Liver (tissue), 9 donors: Measurements from ENCODE around the gene FOXO6. TPM values are rescaled to one million over a fixed set of nuclear protein-coding genes. Genes with fewer than 3 reads are reported as not detected.

Source experiments
- DNase-seq: peaks from one replicate; pipeline ENCODE4 v3.0.0-alpha.2; 2017; ENCODE audit warnings: low spot score
- H3K27ac ChIP-seq, 2 donors: one replicate each; pipeline ENCODE4 v1.7.0; 2013; ENCODE audit warnings: inconsistent platforms in 2 of 2, low read length in 2 of 2, control low read depth in 1 of 2, low read depth in 1 of 2, mild to moderate bottlenecking in 1 of 2
- H3K27me3 ChIP-seq, 4 donors: one replicate each; pipeline versions ENCODE4 v1.6.1 to v1.7.0; 2013; ENCODE audit warnings: low read length in 3 of 4, inconsistent platforms in 1 of 4, mild to moderate bottlenecking in 1 of 4, moderate library complexity in 1 of 4; ENCODE audit not compliant: control insufficient read depth in 4 of 4, insufficient read depth in 4 of 4
- H3K36me3 ChIP-seq, 4 donors: one replicate each; pipeline versions ENCODE4 v1.6.1 to v1.7.0; 2013; ENCODE audit warnings: low read length in 3 of 4, mild to moderate bottlenecking in 3 of 4, low read depth in 1 of 4, moderate library complexity in 1 of 4; ENCODE audit not compliant: control insufficient read depth in 4 of 4, insufficient read depth in 3 of 4
- H3K4me1 ChIP-seq, 4 donors: one replicate each; pipeline versions ENCODE4 v1.6.1 to v1.7.0; 2013; ENCODE audit warnings: low read length in 3 of 4, mild to moderate bottlenecking in 3 of 4, moderate library complexity in 1 of 4; ENCODE audit not compliant: control insufficient read depth in 4 of 4, insufficient read depth in 4 of 4
- H3K4me3 ChIP-seq, 3 donors: one replicate each; pipeline versions ENCODE4 v1.6.1 to v1.7.0; 2013; ENCODE audit warnings: low read length in 3 of 3, control low read depth in 1 of 3, low read depth in 1 of 3, mild to moderate bottlenecking in 1 of 3
- H3K9ac ChIP-seq, 2 donors: one replicate each; pipeline ENCODE4 v1.7.0; 2013; ENCODE audit warnings: low read length in 2 of 2, mild to moderate bottlenecking in 2 of 2, moderate library complexity in 2 of 2, control low read depth in 1 of 2, low read depth in 1 of 2
- H3K9me3 ChIP-seq, 4 donors: one replicate each; pipeline versions ENCODE4 v1.6.1 to v1.7.0; 2013; ENCODE audit warnings: low read length in 3 of 4; ENCODE audit not compliant: control insufficient read depth in 4 of 4
- EGR1 ChIP-seq, 2 donors: IDR thresholded peaks; 2 replicates each; pipeline ENCODE4 v1.6.1; 2016 to 2018; ENCODE audit warnings: antibody characterized with exemption in 2 of 2, low read depth in 2 of 2
- FOXA1 ChIP-seq: IDR thresholded peaks from 2 replicates; pipeline ENCODE4 v1.6.1; 2016; ENCODE audit warnings: antibody characterized with exemption
- GABPA ChIP-seq, 2 donors: IDR thresholded peaks in 1 of 2; conservative IDR thresholded peaks in 1 of 2; 2 replicates each; pipeline ENCODE4 v1.6.1; 2016; ENCODE audit warnings: antibody characterized with exemption in 2 of 2, mild to moderate bottlenecking in 1 of 2, moderate library complexity in 1 of 2
- HNF4A ChIP-seq, 2 donors: conservative IDR thresholded peaks; 2 replicates each; pipeline ENCODE4 v1.6.1; 2016; ENCODE audit warnings: antibody characterized with exemption in 2 of 2, mild to moderate bottlenecking in 2 of 2
- HNF4G ChIP-seq: IDR thresholded peaks from 2 replicates; pipeline ENCODE4 v1.6.1; 2016; ENCODE audit warnings: antibody characterized with exemption
- JUND ChIP-seq, 2 donors: IDR thresholded peaks; 2 replicates each; pipeline ENCODE4 v1.6.1; 2016; ENCODE audit warnings: antibody characterized with exemption in 2 of 2
- NR2F2 ChIP-seq: IDR thresholded peaks from 2 replicates; pipeline ENCODE4 v1.6.1; 2016; ENCODE audit warnings: antibody characterized with exemption
- RAD21 ChIP-seq, 2 donors: IDR thresholded peaks; 2 replicates each; pipeline ENCODE4 v1.6.1; 2016; ENCODE audit warnings: antibody characterized with exemption in 2 of 2, mild to moderate bottlenecking in 2 of 2
- REST ChIP-seq: IDR thresholded peaks from 2 replicates; pipeline ENCODE4 v1.6.1; 2016; ENCODE audit warnings: antibody characterized with exemption, mild to moderate bottlenecking
- SP1 ChIP-seq: IDR thresholded peaks from 2 replicates; pipeline ENCODE4 v1.6.1; 2018; ENCODE audit warnings: antibody characterized with exemption, mild to moderate bottlenecking
- YY1 ChIP-seq: IDR thresholded peaks from 2 replicates; pipeline ENCODE4 v1.6.1; 2016; ENCODE audit warnings: antibody characterized with exemption, mild to moderate bottlenecking
- whole genome bisulfite sequencing: extraction: QIAGEN DNeasy Blood & Tissue Kit; methylation state at CpG from one replicate; pipeline ENCODE4 v1.1.7; 2013; 5-methylcytosine and 5-hydroxymethylcytosine counted together
- polyA plus RNA-seq, 2 donors: library from polyadenylated mRNA; stranded (reverse) in 1 of 2; unstranded in 1 of 2; fragments of 200-250 nt in 1 of 2; fragments of >200 nt in 1 of 2; fragmentation: Nextera tagmentation in 1 of 2; extraction: Ambion mirVana in 1 of 2; gene quantifications; one replicate each; pipeline versions ENCODE4 v1.2.1 to v1.2.3, GENCODE V29; 2013 to 2015
- total RNA-seq, 2 donors: library from RNA; depleted of rRNA; stranded (reverse); fragments of >200 nt; gene quantifications; one replicate each; pipeline ENCODE4 v1.2.3, GENCODE V29; 2014
- TF ChIP-seq, protein P1 (sequence below): fragments of 150-350 bp; IDR thresholded peaks from 2 replicates; pipeline ENCODE4 v1.5.1; 2017; ENCODE audit warnings: improper control_type of control experiment, low read depth, low read length; ENCODE audit not compliant: missing input control
- TF ChIP-seq, protein P2 (sequence below): IDR thresholded peaks from 2 replicates; pipeline ENCODE4 v1.6.1; 2016; ENCODE audit warnings: antibody characterized with exemption
- donor health status: healthy.
- donor health status: healthy.
- donor health status: healthy.
- donor health status: healthy.
- donor health status: healthy.

The FOXO6 gene
- total and polyA plus RNA-seq, 4 donors, result 0.02 to 0.09 (median 0.08) TPM; not detected in 1

GRCh38 chr1:41371630-41372599, 10.7 kb downstream of the FOXO6 start:
- H3K4me3 ChIP-seq, result no peak overlapping the region
- peaks cover 0 to 9% (median 0%) of the 10 kb centered on the region in 4 donors for H3K27me3 ChIP-seq
- no peaks in the 10 kb centered on the region for H3K36me3 ChIP-seq
- no peak overlapping the region for H3K27ac ChIP-seq
- peaks cover 0 to 1% (median under 1%) of the 10 kb centered on the region in 4 donors for H3K4me1 ChIP-seq
- no peaks in the 10 kb centered on the region for H3K9me3 ChIP-seq
- TF ChIP-seq REST (no peak), YY1 (no peak), GABPA (IDR thresholded peaks at IDR 0.05 in 1 of 2, conservative IDR thresholded peaks at IDR 0.05 in 1 of 2) (no peak), HNF4A (conservative IDR thresholded peaks at IDR 0.05) (no peak), NR2F2 (no peak), HNF4G (no peak), JUND (IDR thresholded peaks at IDR 0.05) (no peak), FOXA1 (no peak), SP1 (no peak), EGR1 (IDR thresholded peaks at IDR 0.05; ENCODE audit: low read depth in 2 of 2) (no peak)
- TF ChIP-seq, protein P1, sequence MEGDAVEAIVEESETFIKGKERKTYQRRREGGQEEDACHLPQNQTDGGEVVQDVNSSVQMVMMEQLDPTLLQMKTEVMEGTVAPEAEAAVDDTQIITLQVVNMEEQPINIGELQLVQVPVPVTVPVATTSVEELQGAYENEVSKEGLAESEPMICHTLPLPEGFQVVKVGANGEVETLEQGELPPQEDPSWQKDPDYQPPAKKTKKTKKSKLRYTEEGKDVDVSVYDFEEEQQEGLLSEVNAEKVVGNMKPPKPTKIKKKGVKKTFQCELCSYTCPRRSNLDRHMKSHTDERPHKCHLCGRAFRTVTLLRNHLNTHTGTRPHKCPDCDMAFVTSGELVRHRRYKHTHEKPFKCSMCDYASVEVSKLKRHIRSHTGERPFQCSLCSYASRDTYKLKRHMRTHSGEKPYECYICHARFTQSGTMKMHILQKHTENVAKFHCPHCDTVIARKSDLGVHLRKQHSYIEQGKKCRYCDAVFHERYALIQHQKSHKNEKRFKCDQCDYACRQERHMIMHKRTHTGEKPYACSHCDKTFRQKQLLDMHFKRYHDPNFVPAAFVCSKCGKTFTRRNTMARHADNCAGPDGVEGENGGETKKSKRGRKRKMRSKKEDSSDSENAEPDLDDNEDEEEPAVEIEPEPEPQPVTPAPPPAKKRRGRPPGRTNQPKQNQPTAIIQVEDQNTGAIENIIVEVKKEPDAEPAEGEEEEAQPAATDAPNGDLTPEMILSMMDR, result no peak
- TF ChIP-seq, protein P2, sequence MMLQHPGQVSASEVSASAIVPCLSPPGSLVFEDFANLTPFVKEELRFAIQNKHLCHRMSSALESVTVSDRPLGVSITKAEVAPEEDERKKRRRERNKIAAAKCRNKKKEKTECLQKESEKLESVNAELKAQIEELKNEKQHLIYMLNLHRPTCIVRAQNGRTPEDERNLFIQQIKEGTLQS, result no peak
- H3K9ac ChIP-seq, result no peak overlapping the region
- WGBS, result 48% methylated on average over 7 of the region's 7 CpGs
- no peak for DNase-seq

DNA sequence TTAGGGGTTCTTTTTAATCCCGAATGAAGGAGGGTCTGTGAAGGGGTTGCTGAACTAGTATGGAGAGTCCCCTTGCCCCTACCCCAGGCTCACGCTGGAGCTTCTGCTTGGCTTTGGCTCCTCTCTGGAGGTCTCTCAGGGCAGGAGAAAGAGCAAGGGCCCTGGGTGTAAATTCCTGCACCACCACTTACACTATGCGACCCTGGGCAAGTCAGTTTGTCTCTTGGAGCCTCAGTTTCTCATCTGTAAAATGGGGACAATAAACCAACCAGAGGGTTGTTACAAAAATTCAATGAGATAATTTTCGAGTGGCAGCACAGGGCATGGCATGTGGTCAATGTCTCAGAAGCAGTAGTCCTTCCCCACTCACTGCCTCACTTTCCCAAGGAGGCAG, 11.4 kb downstream of the FOXO6 start:
- WGBS, result 67% methylated on average over 4 of the region's 4 CpGs
- H3K9me3 ChIP-seq, result no peaks in the 10 kb centered on the region
- H3K27me3 ChIP-seq, result peaks cover 0 to 7% (median 0%) of the 10 kb centered on the region in 4 donors
- H3K4me3 ChIP-seq, result no peak overlapping the region
- H3K4me1 ChIP-seq, result no peaks in the 10 kb centered on the region
- no peak for DNase-seq
- H3K27ac ChIP-seq, result no peak overlapping the region
- TF ChIP-seq REST, result no peak
- no peak for TF ChIP-seq RAD21 (IDR thresholded peaks at IDR 0.05)
- TF ChIP-seq GABPA (IDR thresholded peaks at IDR 0.05 in 1 of 2, conservative IDR thresholded peaks at IDR 0.05 in 1 of 2), result no peak
- TF ChIP-seq NR2F2, result no peak
- no peak for TF ChIP-seq JUND (IDR thresholded peaks at IDR 0.05)
- H3K36me3 ChIP-seq, result no peaks in the 10 kb centered on the region
- no peak overlapping the region for H3K9ac ChIP-seq
